ENCODE results near the gene ZBTB7C. TPM values are rescaled to one million over a fixed set of nuclear protein-coding genes. Genes with fewer than 3 reads are reported as not detected.
A peak's percentile ranks its signal among the peaks of the same experiment; 100 is the strongest.

The ZBTB7C gene
- total RNA-seq, 1 donor from 2014 or later, result 0.15 TPM

GRCh38 chr18:48013162-48013561 lies 396.0 kb downstream of the ZBTB7C start:
- Mint-ChIP-seq H3K4me3 (no peak overlapping the region), H3K4me1 (peaks cover 7% of the 10 kb centered on the region), H3K36me3 (peaks cover 2% of the 10 kb centered on the region), H3K9me3 (peaks cover 22% of the 10 kb centered on the region), H3K27me3 (ENCODE audit: insufficient read depth, low read depth) (peaks cover 7% of the 10 kb centered on the region), H3K27ac (no peak overlapping the region)
- H3K36me3 ChIP-seq, result no peaks in the 10 kb centered on the region
- no peak overlapping the region for H3K27ac ChIP-seq
- H3K4me2 ChIP-seq, result peak overlapping the region; percentile 47
- no peaks in the 10 kb centered on the region for H3K9me3 ChIP-seq (ENCODE audit: low read depth)
- H2AFZ ChIP-seq (replicated peaks), result no peak overlapping the region
- H3F3A ChIP-seq (ENCODE audit: low read depth), result peaks cover 23% of the 10 kb centered on the region
- no peak for DNase-seq (ENCODE audit: low spot score)
- H4K20me1 ChIP-seq (ENCODE audit: low read depth), result no peaks in the 10 kb centered on the region
- no peaks in the 10 kb centered on the region for H3K27me3 ChIP-seq
- no peaks in the 10 kb centered on the region for H3K79me2 ChIP-seq (ENCODE audit: low read depth)
- peaks cover 24% of the 10 kb centered on the region for H3K4me1 ChIP-seq
- TF ChIP-seq EZH2 (IDR thresholded peaks at IDR 0.05) (no peak), EZH2phosphoT487 (IDR thresholded peaks at IDR 0.05) (no peak)
- no peak overlapping the region for H3K9ac ChIP-seq
- H3K4me3 ChIP-seq, result no peak overlapping the region

GRCh38 chr18:48011926-48012465 lies 397.2 kb downstream of the ZBTB7C start:
- H3F3A ChIP-seq (ENCODE audit: low read depth), result peaks cover 33% of the 10 kb centered on the region
- peaks cover 29% of the 10 kb centered on the region for H3K4me1 ChIP-seq
- H3K27me3 ChIP-seq, result no peaks in the 10 kb centered on the region
- H2AFZ ChIP-seq (replicated peaks), result no peak overlapping the region
- DNase-seq (ENCODE audit: low spot score), result no peak
- H3K4me3 ChIP-seq, result no peak overlapping the region
- no peak overlapping the region for H3K27ac ChIP-seq
- TF ChIP-seq CTCF (IDR thresholded peaks at IDR 0.05) (no peak), EZH2 (IDR thresholded peaks at IDR 0.05) (no peak), EZH2phosphoT487 (IDR thresholded peaks at IDR 0.05) (no peak)
- peaks cover 10% of the 10 kb centered on the region for H3K4me1 Mint-ChIP-seq
- peaks cover 22% of the 10 kb centered on the region for H3K9me3 Mint-ChIP-seq
- H3K4me3 Mint-ChIP-seq, result no peak overlapping the region
- no peaks in the 10 kb centered on the region for H3K9me3 ChIP-seq (ENCODE audit: low read depth)
- peaks cover 7% of the 10 kb centered on the region for H3K27me3 Mint-ChIP-seq (ENCODE audit: insufficient read depth, low read depth)
- no peaks in the 10 kb centered on the region for H3K36me3 ChIP-seq
- H3K79me2 ChIP-seq (ENCODE audit: low read depth), result no peaks in the 10 kb centered on the region
- H3K27ac Mint-ChIP-seq, result peak overlapping the region; percentile 14
- H3K9ac ChIP-seq, result no peak overlapping the region
- peaks cover 2% of the 10 kb centered on the region for H3K36me3 Mint-ChIP-seq
- no peak overlapping the region for H3K4me2 ChIP-seq
- H4K20me1 ChIP-seq (ENCODE audit: low read depth), result no peaks in the 10 kb centered on the region

GRCh38 chr18:48010264-48010663 lies 398.9 kb downstream of the ZBTB7C start:
- Mint-ChIP-seq H3K27ac (no peak overlapping the region), H3K4me3 (no peak overlapping the region), H3K27me3 (ENCODE audit: insufficient read depth, low read depth) (peaks cover 10% of the 10 kb centered on the region), H3K36me3 (peaks cover 2% of the 10 kb centered on the region), H3K4me1 (peaks cover 14% of the 10 kb centered on the region), H3K9me3 (peaks cover 25% of the 10 kb centered on the region)
- H3K4me1 ChIP-seq, result peaks cover 29% of the 10 kb centered on the region
- no peaks in the 10 kb centered on the region for H3K9me3 ChIP-seq (ENCODE audit: low read depth)
- H3K79me2 ChIP-seq (ENCODE audit: low read depth), result no peaks in the 10 kb centered on the region
- no peaks in the 10 kb centered on the region for H3K36me3 ChIP-seq
- H4K20me1 ChIP-seq (ENCODE audit: low read depth), result no peaks in the 10 kb centered on the region
- no peak overlapping the region for H2AFZ ChIP-seq (replicated peaks)
- no peak for DNase-seq (ENCODE audit: low spot score)
- no peak overlapping the region for H3K9ac ChIP-seq
- H3K4me2 ChIP-seq, result no peak overlapping the region
- H3F3A ChIP-seq (ENCODE audit: low read depth), result peaks cover 41% of the 10 kb centered on the region
- no peak overlapping the region for H3K4me3 ChIP-seq
- no peaks in the 10 kb centered on the region for H3K27me3 ChIP-seq
- no peak overlapping the region for H3K27ac ChIP-seq
- no peak for TF ChIP-seq EZH2 (IDR thresholded peaks at IDR 0.05)
- TF ChIP-seq CTCF (IDR thresholded peaks at IDR 0.05), result no peak
- TF ChIP-seq EZH2phosphoT487 (IDR thresholded peaks at IDR 0.05), result no peak

GRCh38 chr18:48009116-48009745 lies 400.0 kb downstream of the ZBTB7C start:
- no peaks in the 10 kb centered on the region for H3K36me3 ChIP-seq
- peaks cover 34% of the 10 kb centered on the region for H3K4me1 ChIP-seq
- no peak overlapping the region for H2AFZ ChIP-seq (replicated peaks)
- no peaks in the 10 kb centered on the region for H3K9me3 ChIP-seq (ENCODE audit: low read depth)
- peaks cover 18% of the 10 kb centered on the region for H3K9me3 Mint-ChIP-seq
- peak overlapping the region; percentile 79 for H3K4me3 Mint-ChIP-seq
- peaks cover 2% of the 10 kb centered on the region for H3K36me3 Mint-ChIP-seq
- no peak for TF ChIP-seq EZH2phosphoT487 (IDR thresholded peaks at IDR 0.05)
- TF ChIP-seq EZH2 (IDR thresholded peaks at IDR 0.05), result no peak
- no peak for TF ChIP-seq CTCF (IDR thresholded peaks at IDR 0.05)
- no peak overlapping the region for H3K27ac ChIP-seq
- peaks cover 43% of the 10 kb centered on the region for H3F3A ChIP-seq (ENCODE audit: low read depth)
- H3K4me1 Mint-ChIP-seq, result peaks cover 17% of the 10 kb centered on the region
- H3K79me2 ChIP-seq (ENCODE audit: low read depth), result no peaks in the 10 kb centered on the region
- DNase-seq (ENCODE audit: low spot score), result no peak
- peak overlapping the region; percentile 90 for H3K4me2 ChIP-seq
- peaks cover 12% of the 10 kb centered on the region for H3K27me3 Mint-ChIP-seq (ENCODE audit: insufficient read depth, low read depth)
- H4K20me1 ChIP-seq (ENCODE audit: low read depth), result no peaks in the 10 kb centered on the region
- no peak overlapping the region for H3K9ac ChIP-seq
- H3K4me3 ChIP-seq, result no peak overlapping the region
- H3K27ac Mint-ChIP-seq, result no peak overlapping the region
- no peaks in the 10 kb centered on the region for H3K27me3 ChIP-seq
